ENCODE results near the gene DHRS7B. TPM values are rescaled to one million over a fixed set of nuclear protein-coding genes. Genes with fewer than 3 reads are reported as not detected.

The DHRS7B gene
- total RNA-seq, 1 donor from 2014 or later = 19.1 TPM

GRCh38 chr17:21161498-21162393, 35.0 kb downstream of the DHRS7B start:
- no peak overlapping the region for H3K4me3 ChIP-seq (ENCODE audit: low read depth, low read length)
- DNase-seq (ENCODE audit: low read depth) = no peak
- no peak for TF ChIP-seq CTCF (conservative IDR thresholded peaks at IDR 0.05; ENCODE audit: low read depth, low read length)

GRCh38 chr17:21162394-21162775, 35.6 kb downstream of the DHRS7B start:
- DNase-seq (ENCODE audit: low read depth) = no peak
- no peak overlapping the region for H3K4me3 ChIP-seq (ENCODE audit: low read depth, low read length)
- no peak for TF ChIP-seq CTCF (conservative IDR thresholded peaks at IDR 0.05; ENCODE audit: low read depth, low read length)

- peak; percentile 8 for TF ChIP-seq CTCF (conservative IDR thresholded peaks at IDR 0.05; ENCODE audit: low read depth, low read length)
- H3K4me3 ChIP-seq (ENCODE audit: low read depth, low read length) = no peak overlapping the region
- no peak for DNase-seq (ENCODE audit: low read depth)
Observed at GRCh38 chr17:21163101-21163500, 36.3 kb downstream of the DHRS7B start.

GRCh38 chr17:21164216-21164615, 37.5 kb downstream of the DHRS7B start:
- no peak overlapping the region for H3K4me3 ChIP-seq (ENCODE audit: low read depth, low read length)
- DNase-seq (ENCODE audit: low read depth) = no peak
- TF ChIP-seq CTCF (conservative IDR thresholded peaks at IDR 0.05; ENCODE audit: low read depth, low read length) = no peak

GRCh38 chr17:21164620-21165019, 37.9 kb downstream of the DHRS7B start:
- no peak for DNase-seq (ENCODE audit: low read depth)
- H3K4me3 ChIP-seq (ENCODE audit: low read depth, low read length) = no peak overlapping the region
- TF ChIP-seq CTCF (conservative IDR thresholded peaks at IDR 0.05; ENCODE audit: low read depth, low read length) = no peak

GRCh38 chr17:21165922-21166594, 39.3 kb downstream of the DHRS7B start:
- no peak for TF ChIP-seq CTCF (conservative IDR thresholded peaks at IDR 0.05; ENCODE audit: low read depth, low read length)
- no peak for DNase-seq (ENCODE audit: low read depth)
- H3K4me3 ChIP-seq (ENCODE audit: low read depth, low read length) = no peak overlapping the region
